ENCODE data around the gene PRKCB.
"Not testable (repeated sequence)": the region's sequence is repeated elsewhere in the genome, so short reads cannot be mapped to it uniquely, and the experiment has no call there.

GRCh38 chr16:24014955-24015354 is 179.2 kb downstream of the PRKCB start:
- TF ChIP-seq POLR2A (IDR thresholded peaks at IDR 0.05), result not testable (repeated sequence)
- TF ChIP-seq, protein P1, sequence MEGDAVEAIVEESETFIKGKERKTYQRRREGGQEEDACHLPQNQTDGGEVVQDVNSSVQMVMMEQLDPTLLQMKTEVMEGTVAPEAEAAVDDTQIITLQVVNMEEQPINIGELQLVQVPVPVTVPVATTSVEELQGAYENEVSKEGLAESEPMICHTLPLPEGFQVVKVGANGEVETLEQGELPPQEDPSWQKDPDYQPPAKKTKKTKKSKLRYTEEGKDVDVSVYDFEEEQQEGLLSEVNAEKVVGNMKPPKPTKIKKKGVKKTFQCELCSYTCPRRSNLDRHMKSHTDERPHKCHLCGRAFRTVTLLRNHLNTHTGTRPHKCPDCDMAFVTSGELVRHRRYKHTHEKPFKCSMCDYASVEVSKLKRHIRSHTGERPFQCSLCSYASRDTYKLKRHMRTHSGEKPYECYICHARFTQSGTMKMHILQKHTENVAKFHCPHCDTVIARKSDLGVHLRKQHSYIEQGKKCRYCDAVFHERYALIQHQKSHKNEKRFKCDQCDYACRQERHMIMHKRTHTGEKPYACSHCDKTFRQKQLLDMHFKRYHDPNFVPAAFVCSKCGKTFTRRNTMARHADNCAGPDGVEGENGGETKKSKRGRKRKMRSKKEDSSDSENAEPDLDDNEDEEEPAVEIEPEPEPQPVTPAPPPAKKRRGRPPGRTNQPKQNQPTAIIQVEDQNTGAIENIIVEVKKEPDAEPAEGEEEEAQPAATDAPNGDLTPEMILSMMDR (IDR thresholded peaks at IDR 0.05), result not testable (repeated sequence)
